Kidney tubule cell (primary cell): ENCODE data around the gene CAMK2D.

Experiments
- DNase-seq: peaks from one replicate; pipeline ENCODE4 v3.0.0-alpha.2; 2018; ENCODE audit warnings: low spot score

CAMK2D gene

GRCh38 chr4:113524096-113524495 lies 237.4 kb downstream of the CAMK2D start:
- DNase-seq, result no peak

- no peak for DNase-seq
Measured at GRCh38 chr4:113522433-113522832, 239.1 kb downstream of the CAMK2D start.

- no peak for DNase-seq
Measured at GRCh38 chr4:113513382-113513781, 248.2 kb downstream of the CAMK2D start.

DNA sequence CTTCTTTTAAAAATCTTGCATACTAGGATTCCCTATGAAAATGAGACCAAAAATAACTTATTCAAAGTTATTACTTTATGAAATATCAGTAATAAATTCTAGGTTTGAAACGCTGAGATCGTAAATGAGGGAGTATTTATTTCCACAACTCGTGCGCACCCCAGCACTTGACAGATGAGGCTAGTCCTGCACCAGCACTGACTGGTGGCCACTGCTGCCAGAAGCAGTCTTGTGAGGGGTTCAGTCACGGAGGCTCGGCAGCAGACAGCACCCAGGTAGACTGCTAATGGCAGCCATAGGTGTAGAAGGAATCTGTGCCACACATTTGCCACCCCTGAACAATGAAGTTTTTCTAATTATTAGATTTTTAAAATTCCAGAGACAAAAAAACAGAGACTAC lies 248.7 kb downstream of the CAMK2D start:
- DNase-seq, result no peak

GRCh38 chr4:113511944-113512343 lies 249.6 kb downstream of the CAMK2D start:
- DNase-seq, result no peak

GRCh38 chr4:113509851-113510250 lies 251.7 kb downstream of the CAMK2D start:
- DNase-seq, result no peak

DNA sequence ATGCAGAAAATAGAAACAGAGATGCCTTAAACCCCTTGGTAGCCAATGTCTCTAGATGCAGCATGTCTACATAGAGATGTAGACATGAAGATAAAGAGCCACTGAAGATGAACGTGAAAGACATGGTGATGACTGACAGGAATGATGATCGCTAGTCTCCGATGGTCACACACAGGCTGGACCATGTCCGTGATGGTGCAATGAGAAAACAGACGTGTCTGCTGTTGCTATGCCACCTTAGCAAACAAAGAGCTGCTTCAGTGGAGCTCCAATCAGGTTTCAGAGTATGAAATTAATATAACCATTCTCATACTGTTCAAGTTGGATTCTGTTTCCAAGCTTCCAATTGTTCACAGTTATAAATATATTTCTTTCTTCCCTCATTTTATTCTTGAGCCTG lies 256.5 kb downstream of the CAMK2D start:
- DNase-seq, result no peak

DNA sequence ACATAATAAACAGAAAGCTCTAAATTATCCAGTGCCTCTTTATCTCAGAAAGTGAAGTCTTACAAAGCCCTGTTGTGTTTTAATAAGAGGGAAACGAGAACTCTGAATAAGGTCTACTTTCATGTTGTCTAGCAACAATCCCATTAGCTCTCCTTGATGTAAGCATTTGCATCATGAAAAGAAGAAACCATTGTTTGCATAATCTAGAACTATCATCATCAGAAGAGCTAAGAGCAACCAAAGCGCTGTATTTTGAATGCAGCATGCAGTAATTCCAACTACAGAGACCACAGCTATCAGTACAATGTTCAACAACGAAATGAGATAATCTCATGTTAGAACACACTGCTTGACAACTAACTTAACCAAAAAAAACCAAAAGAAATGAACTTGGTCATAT lies 257.1 kb downstream of the CAMK2D start:
- no peak for DNase-seq

DNA sequence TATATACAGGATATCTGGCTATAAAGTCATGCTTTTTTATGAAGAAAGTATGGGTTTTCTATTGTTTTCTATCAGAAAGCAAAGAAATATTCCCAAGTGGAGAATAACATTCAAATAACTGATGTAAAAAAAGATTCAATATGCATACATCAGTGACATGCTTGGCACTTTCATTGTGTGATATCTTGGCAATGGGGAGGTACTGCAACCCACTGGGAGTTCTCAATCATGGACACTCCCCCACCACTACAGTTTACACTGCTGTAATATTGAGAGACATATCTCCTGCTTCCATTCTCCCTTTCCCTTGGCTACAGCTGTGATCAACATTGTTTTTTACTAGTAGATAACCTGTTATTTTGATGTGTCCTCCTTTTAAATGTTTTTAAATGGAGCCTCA lies 257.8 kb downstream of the CAMK2D start:
- DNase-seq, result no peak

DNA sequence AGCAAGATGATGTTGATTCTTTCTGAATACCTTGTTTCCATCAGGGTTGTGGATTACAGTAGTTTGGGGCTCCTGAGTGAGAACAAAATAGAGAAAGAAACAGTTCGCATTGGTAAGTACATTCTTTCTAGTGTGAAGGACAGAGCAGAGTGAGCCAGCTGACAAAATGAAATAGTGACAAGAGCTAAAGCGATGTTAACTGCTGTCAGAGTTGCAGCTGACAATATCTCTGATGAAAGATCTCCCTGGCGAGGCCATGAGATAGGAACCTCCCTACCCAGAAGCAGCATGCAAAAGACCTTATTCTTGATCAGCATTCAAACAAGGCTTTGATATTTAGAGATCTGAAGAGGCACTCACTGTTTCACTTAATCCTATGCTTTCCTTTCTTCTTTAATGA lies 258.6 kb downstream of the CAMK2D start:
- no peak for DNase-seq

- peak; percentile 22 for DNase-seq
Measured at GRCh38 chr4:113502476-113502875, 259.1 kb downstream of the CAMK2D start.

DNA sequence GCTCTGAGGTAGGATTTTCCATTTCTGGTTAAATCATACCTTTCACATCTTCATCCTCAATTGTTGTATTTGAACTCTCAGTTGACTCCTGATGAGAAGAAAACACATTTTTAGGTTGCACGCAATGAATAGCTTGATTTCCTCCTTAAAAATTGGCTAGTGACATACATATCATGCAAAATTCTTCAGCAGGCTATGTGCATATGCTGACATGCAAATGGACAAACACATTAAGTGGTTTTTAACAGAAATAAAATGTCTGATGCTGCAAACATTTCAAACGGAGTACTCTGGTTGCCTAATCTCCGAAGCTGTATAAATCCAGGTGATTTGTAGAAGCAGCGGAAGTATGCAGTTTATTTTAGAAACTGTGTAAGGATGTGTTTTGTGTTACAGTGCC lies 261.1 kb downstream of the CAMK2D start:
- no peak for DNase-seq

DNA sequence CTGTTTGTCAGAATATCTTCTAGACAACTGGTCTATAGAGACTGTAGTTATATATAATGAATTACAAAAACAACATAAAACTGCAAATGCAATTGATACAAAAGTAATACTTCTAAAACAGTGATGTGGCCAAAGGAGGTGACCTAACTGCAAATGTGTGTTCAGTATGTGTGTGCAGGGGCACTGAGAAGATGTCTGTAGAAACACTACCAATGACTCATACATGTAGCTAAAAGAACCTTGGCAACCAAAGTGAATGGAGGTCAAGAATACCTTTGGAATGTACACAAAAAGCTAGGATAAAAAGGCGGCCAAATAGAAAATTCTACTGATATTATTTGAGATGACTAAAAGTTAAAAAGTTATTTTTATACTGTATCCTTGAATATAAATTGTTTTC lies 261.8 kb downstream of the CAMK2D start:
- peak; percentile 60 for DNase-seq

DNA sequence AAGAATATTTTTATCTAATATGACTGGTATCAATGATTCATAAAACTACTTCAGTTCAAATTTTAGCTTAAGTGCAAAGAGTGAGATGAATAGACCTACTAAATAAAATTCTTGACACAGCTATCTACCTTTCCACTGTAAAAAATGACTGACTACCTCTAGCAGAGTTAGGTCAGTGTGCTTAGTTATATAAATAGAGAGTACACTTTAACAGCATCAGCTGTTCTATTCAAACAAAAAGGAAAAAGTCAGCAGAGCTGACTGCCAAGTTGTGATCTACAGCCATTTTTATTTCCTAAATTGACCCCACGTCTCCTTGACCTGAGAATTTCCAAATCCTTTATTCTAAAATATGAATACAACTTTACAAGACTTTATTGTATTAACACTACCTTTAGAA lies 262.4 kb downstream of the CAMK2D start:
- no peak for DNase-seq

GRCh38 chr4:113497154-113497884 lies 264.2 kb downstream of the CAMK2D start:
- no peak for DNase-seq

DNA sequence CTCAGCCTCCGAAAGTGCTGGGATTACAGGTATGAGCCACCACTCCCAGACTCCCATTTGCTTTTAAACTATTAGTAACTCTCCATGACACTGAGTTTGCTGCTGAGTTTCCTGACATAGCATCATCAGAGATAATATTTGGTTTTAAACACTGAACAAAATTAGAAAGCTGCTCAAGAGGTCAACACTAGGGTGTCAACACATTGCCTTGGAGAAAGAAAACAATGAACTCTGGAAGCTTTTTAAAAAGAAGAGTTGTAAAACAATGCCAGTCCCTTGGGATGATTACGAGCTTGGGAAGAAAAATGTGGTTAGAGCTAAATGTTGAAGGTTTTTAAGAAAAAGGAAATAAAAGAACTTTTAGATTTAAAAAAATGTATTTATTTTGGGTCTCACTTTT lies 264.8 kb downstream of the CAMK2D start:
- DNase-seq, result no peak

- DNase-seq, result no peak
Measured at GRCh38 chr4:113495790-113496189, 265.7 kb downstream of the CAMK2D start.

DNA sequence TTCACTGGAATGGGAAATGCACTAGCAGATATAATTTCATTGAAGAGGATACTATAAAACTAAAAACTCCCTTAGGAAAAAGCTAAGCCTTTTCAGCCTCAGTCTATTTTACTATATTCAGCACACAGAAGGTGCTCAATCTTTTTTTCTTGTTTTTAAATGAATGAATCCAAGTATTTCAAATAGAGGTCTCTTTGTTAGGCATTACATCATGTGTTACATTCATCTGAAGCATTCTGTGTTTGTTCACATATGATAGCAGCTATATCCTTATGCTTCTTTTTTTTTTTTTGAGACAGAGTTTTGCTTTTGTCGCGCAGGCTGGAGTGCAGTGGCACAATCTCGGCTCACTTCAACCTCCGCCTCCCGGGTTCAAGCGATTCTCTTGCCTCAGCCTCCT lies 278.4 kb downstream of the CAMK2D start:
- DNase-seq, result no peak

DNA sequence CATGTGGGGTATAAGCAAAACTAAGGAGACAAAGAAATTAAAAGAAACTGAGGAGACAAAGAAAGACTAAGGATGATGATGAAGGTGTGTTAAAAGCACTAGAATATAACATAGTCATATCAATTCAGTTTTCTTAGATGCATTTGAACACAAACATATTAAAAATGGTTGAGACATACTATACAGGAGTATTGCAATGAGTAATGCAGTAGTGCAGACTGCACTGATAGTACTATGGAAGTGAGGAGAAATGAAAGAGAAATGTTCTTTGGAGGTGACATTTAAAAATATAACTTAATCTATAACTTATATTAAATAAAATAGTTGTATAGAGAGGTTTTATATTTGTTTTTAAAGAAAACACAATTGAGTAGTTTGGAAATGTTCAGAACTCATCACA lies 279.2 kb downstream of the CAMK2D start:
- DNase-seq, result no peak

- no peak for DNase-seq
Measured at GRCh38 chr4:113481820-113482219, 279.7 kb downstream of the CAMK2D start.

GRCh38 chr4:113480109-113480508 lies 281.4 kb downstream of the CAMK2D start:
- no peak for DNase-seq

GRCh38 chr4:113478032-113478431 lies 283.5 kb downstream of the CAMK2D start:
- no peak for DNase-seq

DNA sequence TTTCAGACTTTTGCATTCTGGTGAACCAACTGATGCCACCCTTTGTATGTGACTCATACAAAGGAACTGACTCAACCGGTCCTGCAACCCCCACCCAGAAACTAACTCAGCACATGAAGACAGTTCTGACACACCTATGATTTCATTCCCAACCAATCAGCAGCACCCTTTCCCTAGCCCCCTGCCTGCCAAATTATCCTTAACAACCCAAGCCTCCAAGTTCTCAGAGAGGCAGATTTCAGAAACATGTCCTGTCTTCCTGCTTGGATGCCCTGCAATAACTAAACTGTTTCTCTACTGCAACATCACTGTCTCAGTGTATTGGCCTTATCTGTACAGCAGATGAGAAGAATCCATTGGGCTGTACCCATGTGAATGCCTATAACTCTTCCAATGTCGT lies 284.7 kb downstream of the CAMK2D start:
- peak; percentile 53 for DNase-seq

- DNase-seq, result peak; percentile 92
Measured at GRCh38 chr4:113474017-113474416, 287.5 kb downstream of the CAMK2D start.

GRCh38 chr4:113472864-113473263 lies 288.7 kb downstream of the CAMK2D start:
- peak; percentile 22 for DNase-seq
